Karpas-422 (cell line): Measurements from ENCODE around the gene TANC2. TPM values are rescaled to one million over a fixed set of nuclear protein-coding genes. Genes with fewer than 3 reads are reported as not detected.

Experiments used
- DNase-seq: peaks from one replicate; pipeline ENCODE4 v3.0.0-alpha.2; 2015
- H2AFZ ChIP-seq: fragments of 200-600 bp; sonication (generic); 2 replicates; pipeline ENCODE4 v1.6.1; 2014; ENCODE audit warnings: antibody characterized with exemption, low read length, mixed read lengths
- H3K27ac ChIP-seq: fragments of 200-600 bp; sonication (generic); 2 replicates; pipeline ENCODE4 v1.5.1; 2014; ENCODE audit warnings: mild to moderate bottlenecking, low read length, moderate library complexity
- H3K27me3 ChIP-seq: fragments of 200-600 bp; sonication (generic); 2 replicates; pipeline ENCODE4 v1.6.1; 2014; ENCODE audit warnings: low read length, mixed read lengths
- H3K36me3 ChIP-seq: fragments of 200-600 bp; sonication (generic); 2 replicates; pipeline ENCODE4 v1.6.1; 2014; ENCODE audit warnings: low read length, mixed read lengths; ENCODE audit not compliant: insufficient read depth
- H3K4me1 ChIP-seq: fragments of 200-600 bp; sonication (generic); 2 replicates; pipeline ENCODE4 v1.6.1; 2014; ENCODE audit warnings: mild to moderate bottlenecking, low read length, mixed read lengths
- H3K4me2 ChIP-seq: fragments of 200-600 bp; sonication (generic); 2 replicates; pipeline ENCODE4 v1.6.1; 2014; ENCODE audit warnings: low read length, low read depth, mild to moderate bottlenecking; ENCODE audit not compliant: poor library complexity, severe bottlenecking
- H3K4me3 ChIP-seq: fragments of 200-600 bp; sonication (generic); 2 replicates; pipeline ENCODE4 v1.5.1; 2014; ENCODE audit warnings: mild to moderate bottlenecking, antibody characterized with exemption, low read length, mixed read lengths
- H3K79me2 ChIP-seq: fragments of 200-600 bp; sonication (generic); 2 replicates; pipeline ENCODE4 v1.6.1; 2014; ENCODE audit warnings: mild to moderate bottlenecking, low read length, mixed read lengths
- H3K9ac ChIP-seq: fragments of 200-600 bp; sonication (generic); 2 replicates; pipeline ENCODE4 v1.6.0; 2014; ENCODE audit warnings: low read length
- H3K9me2 ChIP-seq: fragments of 200-600 bp; sonication (generic), shearing (Covaris generic); replicated peaks from 2 replicates; pipeline ENCODE4 v1.6.0; 2014; ENCODE audit warnings: mild to moderate bottlenecking, low read length, moderate library complexity; ENCODE audit not compliant: insufficient read depth
- H3K9me3 ChIP-seq: fragments of 300-700, 200-600 bp; sonication (generic); 2 replicates; pipeline ENCODE4 v1.6.1; 2014; ENCODE audit warnings: low read length, mixed read lengths
- H4K20me1 ChIP-seq: fragments of 200-600 bp; sonication (generic); 2 replicates; pipeline ENCODE4 v1.6.1; 2014; ENCODE audit warnings: mild to moderate bottlenecking, antibody characterized with exemption, low read length, low read depth; ENCODE audit not compliant: insufficient read depth
- total RNA-seq: library from RNA; depleted of rRNA; stranded (reverse); fragments of >200 nt; shearing (Covaris generic); gene quantifications from 2 replicates; pipeline ENCODE4 v1.2.3, GENCODE V29; 2014; ENCODE audit warnings: low replicate concordance; rRNA removed

The TANC2 gene
- total RNA-seq, result 4.9 and 17.7 TPM in 2 replicates

DNA sequence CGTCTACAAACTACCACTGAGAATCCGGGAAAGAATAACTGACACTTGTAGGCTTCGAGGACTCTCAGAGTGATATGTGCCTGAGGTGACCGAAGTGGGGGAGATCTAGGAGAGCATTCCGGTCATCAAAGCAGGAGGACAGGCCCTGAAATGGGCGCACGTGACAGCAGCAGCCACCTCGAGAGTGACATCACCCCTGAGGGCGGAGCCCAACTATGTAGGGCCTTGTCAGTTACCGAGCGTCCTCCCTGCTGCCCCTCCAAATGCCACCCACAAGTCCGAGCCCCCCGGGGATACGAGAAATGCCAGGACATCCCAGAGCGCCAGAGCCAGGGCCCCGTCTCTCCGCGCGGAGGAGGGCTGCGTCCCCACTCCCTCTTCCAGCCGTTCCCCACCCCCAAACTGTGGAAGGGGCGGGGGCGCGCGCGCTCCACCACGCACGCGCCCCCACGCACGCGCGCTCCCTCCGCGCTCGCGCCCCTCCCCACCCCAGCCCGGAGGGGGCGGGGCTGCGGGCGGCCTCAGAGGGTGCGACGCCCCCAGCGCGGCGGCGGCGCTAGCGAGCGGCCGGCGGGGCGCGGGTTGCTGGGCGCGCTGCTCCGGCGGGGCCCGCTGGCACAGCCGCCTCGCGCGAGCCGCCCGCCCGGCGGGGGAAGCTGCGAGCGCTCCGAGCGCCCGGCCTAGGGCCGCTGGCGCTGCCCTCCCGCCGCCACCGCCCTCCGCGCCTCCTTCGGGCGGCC, at the start of gene TANC2:
Gene TANC2 (plus strand): TSS at position 550 of the 740 bp plus-strand sequence. CDS start 43,325 bp downstream, outside the sequence.
- peak within 1 kb of the TSS; percentile 75 for H3K9ac ChIP-seq

DNA sequence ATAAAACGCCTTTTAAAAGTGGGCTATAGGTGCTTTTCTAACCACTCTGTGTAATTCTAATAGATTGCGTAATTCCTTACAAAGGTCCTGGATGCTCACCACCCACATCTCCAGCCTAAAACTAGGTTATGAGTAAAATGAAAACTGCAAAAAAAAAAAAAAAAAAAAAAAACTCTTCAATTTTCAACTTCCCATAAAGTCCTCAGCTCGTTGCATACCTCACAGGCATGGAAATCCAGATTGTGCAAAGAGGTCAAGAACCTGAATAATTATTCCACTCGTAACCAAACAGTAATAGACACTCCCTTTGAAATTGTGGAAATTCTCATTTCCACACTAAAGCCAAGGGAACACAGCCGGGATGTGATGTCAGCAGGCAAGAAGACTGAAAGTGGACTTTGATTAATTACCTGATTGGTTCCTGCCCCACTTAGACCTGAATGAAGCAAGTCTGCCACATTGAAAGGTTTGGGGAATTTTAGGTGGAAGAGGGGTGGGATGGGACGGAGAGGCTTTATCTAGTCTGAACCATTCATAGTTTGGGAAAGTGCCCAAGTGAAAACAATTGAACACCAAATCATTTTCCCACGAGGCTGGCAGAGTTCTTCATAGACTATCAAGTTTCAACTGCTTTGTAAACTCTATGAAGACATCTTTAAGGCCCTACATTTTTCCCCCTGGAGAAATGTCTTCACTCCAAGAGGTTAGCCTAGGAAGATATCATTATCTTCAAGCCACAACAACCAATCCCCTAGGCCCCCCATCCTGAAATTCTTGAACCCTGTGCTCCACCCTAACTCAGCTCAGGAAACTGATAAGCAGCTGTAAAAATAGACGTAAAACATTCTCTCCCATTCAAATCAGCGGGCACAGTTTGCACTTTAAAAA, 49.1 kb upstream of the TANC2 start:
- Histone ChIP-seq H3K79me2 (no peaks in the 10 kb centered on the region), H3K36me3 (no peaks in the 10 kb centered on the region), H4K20me1 (no peaks in the 10 kb centered on the region), H3K27ac (no peak overlapping the region), H3K9ac (no peak overlapping the region), H3K9me3 (no peaks in the 10 kb centered on the region), H3K4me2 (no peak overlapping the region), H3K9me2 (no peaks in the 10 kb centered on the region), H3K4me3 (no peak overlapping the region), H3K4me1 (no peaks in the 10 kb centered on the region), H2AFZ (no peak overlapping the region), H3K27me3 (no peaks in the 10 kb centered on the region)
- DNase-seq, result peak; percentile 21

More for the DNA sequence above, at the start of gene TANC2:
- peak; percentile 83 for DNase-seq
- Histone ChIP-seq H3K4me2 (peak within 1 kb of the TSS; percentile 82), H3K9me3 (no peaks in the 10 kb centered on the region), H2AFZ (0 out of 2 replicates have a peak within 1 kb of the TSS, but pooled peaks have one; percentile 39), H3K27me3 (no peaks in the 10 kb centered on the region), H3K36me3 (no peaks in the 10 kb centered on the region), H3K4me1 (peaks cover 27% of the 10 kb centered on the region), H3K79me2 (no peaks in the 10 kb centered on the region), H4K20me1 (0 out of 2 replicates have a peak, but pooled peaks cover 5% of the 10 kb centered on the region), H3K9me2 (no peaks in the 10 kb centered on the region), H3K27ac (no peak within 1 kb of the TSS), H3K4me3 (peak within 1 kb of the TSS; percentile 79)

DNA sequence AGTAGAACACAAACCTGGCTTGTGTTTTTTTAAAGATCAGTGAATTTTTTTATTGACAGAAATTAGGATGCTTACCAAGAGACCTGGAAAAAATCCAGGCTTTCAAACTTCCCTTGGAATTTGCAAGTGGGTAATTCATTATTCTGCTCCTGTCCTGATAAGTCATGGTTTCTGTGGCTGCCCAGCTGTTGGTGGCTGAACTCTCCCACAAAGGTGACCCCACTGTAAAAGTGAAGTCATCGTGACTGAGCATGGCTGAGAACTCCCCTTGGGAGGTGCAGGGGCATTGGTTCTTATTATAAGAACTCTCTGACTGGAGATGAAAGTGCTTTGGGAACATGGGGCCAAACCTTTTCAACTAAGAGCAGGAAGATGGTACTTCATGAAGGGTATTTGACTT, 46.6 kb upstream of the TANC2 start:
- Histone ChIP-seq H3K79me2 (no peaks in the 10 kb centered on the region), H4K20me1 (no peaks in the 10 kb centered on the region), H3K4me2 (no peak overlapping the region), H3K36me3 (no peaks in the 10 kb centered on the region), H3K27me3 (no peaks in the 10 kb centered on the region), H3K9me2 (no peaks in the 10 kb centered on the region), H3K9ac (no peak overlapping the region), H3K9me3 (no peaks in the 10 kb centered on the region), H2AFZ (no peak overlapping the region), H3K4me3 (no peak overlapping the region), H3K4me1 (no peaks in the 10 kb centered on the region), H3K27ac (no peak overlapping the region)
- DNase-seq, result peak; percentile 33

DNA sequence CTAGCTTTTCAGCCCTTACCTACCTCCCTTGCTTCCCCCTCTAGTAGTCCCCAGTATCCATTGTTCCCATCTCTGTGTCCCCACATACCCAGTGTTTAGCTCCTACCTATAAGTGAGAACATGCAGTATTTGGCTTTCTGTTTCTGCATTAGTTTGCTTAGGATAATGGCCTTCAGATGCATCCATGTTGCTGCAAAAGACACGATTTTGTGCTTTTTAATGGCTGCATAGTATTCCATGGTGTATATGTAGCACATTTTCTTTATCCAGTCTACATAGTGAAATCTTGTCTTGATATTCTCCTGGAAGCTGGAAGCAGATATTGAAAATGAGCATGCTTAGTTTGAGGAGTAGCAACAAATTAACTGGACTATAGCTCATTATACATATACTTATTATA, 45.7 kb upstream of the TANC2 start:
- H3K27me3 ChIP-seq, result no peaks in the 10 kb centered on the region
- H3K9me3 ChIP-seq, result no peaks in the 10 kb centered on the region
- no peak overlapping the region for H3K4me3 ChIP-seq
- no peak overlapping the region for H2AFZ ChIP-seq
- no peak overlapping the region for H3K4me2 ChIP-seq
- H3K36me3 ChIP-seq, result no peaks in the 10 kb centered on the region
- H3K4me1 ChIP-seq, result no peaks in the 10 kb centered on the region
- no peaks in the 10 kb centered on the region for H3K9me2 ChIP-seq
- H3K9ac ChIP-seq, result no peak overlapping the region
- no peaks in the 10 kb centered on the region for H4K20me1 ChIP-seq
- H3K27ac ChIP-seq, result no peak overlapping the region
- DNase-seq, result peak; percentile 33
- no peaks in the 10 kb centered on the region for H3K79me2 ChIP-seq

GRCh38 chr17:62921817-62922216, 44.2 kb upstream of the TANC2 start:
- no peaks in the 10 kb centered on the region for H3K9me2 ChIP-seq
- H3K36me3 ChIP-seq, result no peaks in the 10 kb centered on the region
- no peak overlapping the region for H3K9ac ChIP-seq
- H3K4me2 ChIP-seq, result no peak overlapping the region
- no peak overlapping the region for H3K27ac ChIP-seq
- no peaks in the 10 kb centered on the region for H3K27me3 ChIP-seq
- H3K9me3 ChIP-seq, result no peaks in the 10 kb centered on the region
- no peaks in the 10 kb centered on the region for H3K79me2 ChIP-seq
- no peak for DNase-seq
- H2AFZ ChIP-seq, result no peak overlapping the region
- H3K4me1 ChIP-seq, result no peaks in the 10 kb centered on the region
- no peak overlapping the region for H3K4me3 ChIP-seq
- H4K20me1 ChIP-seq, result no peaks in the 10 kb centered on the region

GRCh38 chr17:62923258-62924150, 42.5 kb upstream of the TANC2 start:
- no peaks in the 10 kb centered on the region for H3K9me3 ChIP-seq
- no peak overlapping the region for H3K27ac ChIP-seq
- no peaks in the 10 kb centered on the region for H3K27me3 ChIP-seq
- H2AFZ ChIP-seq, result no peak overlapping the region
- no peak overlapping the region for H3K4me2 ChIP-seq
- no peak overlapping the region for H3K4me3 ChIP-seq
- H3K36me3 ChIP-seq, result no peaks in the 10 kb centered on the region
- H3K9ac ChIP-seq, result no peak overlapping the region
- no peaks in the 10 kb centered on the region for H4K20me1 ChIP-seq
- no peaks in the 10 kb centered on the region for H3K79me2 ChIP-seq
- no peaks in the 10 kb centered on the region for H3K4me1 ChIP-seq
- peak; percentile 12 for DNase-seq
- H3K9me2 ChIP-seq, result no peaks in the 10 kb centered on the region

- H3K27ac ChIP-seq, result no peak overlapping the region
- no peaks in the 10 kb centered on the region for H3K36me3 ChIP-seq
- H3K79me2 ChIP-seq, result no peaks in the 10 kb centered on the region
- no peaks in the 10 kb centered on the region for H3K9me3 ChIP-seq
- no peak overlapping the region for H3K4me3 ChIP-seq
- H3K4me1 ChIP-seq, result no peaks in the 10 kb centered on the region
- no peaks in the 10 kb centered on the region for H3K27me3 ChIP-seq
- H3K9ac ChIP-seq, result no peak overlapping the region
- no peak overlapping the region for H3K4me2 ChIP-seq
- no peaks in the 10 kb centered on the region for H4K20me1 ChIP-seq
- no peak for DNase-seq
- no peak overlapping the region for H2AFZ ChIP-seq
- no peaks in the 10 kb centered on the region for H3K9me2 ChIP-seq
Observed at GRCh38 chr17:62925267-62925836, 40.7 kb upstream of the TANC2 start.
